Keratinocyte (primary cell): ENCODE results near the gene FAM193B. TPM values are rescaled to one million over a fixed set of nuclear protein-coding genes. Genes with fewer than 3 reads are reported as not detected.

Experiments
- DNase-seq: peaks from one replicate; pipeline ENCODE4 v3.0.0-alpha.2; 2011; ENCODE audit warnings: low read depth, missing footprints, low spot score
- FAIRE-seq: peaks from 2 replicates; lab custom pipeline; 2011; peaks lifted over from hg19 to GRCh38; lab: Jason Lieb, UNC
- H2AFZ ChIP-seq: 2 replicates; pipeline ENCODE4 v1.6.0; 2012; ENCODE audit warnings: low read length, control low read depth, inconsistent platforms; ENCODE audit not compliant: control insufficient read depth
- H3K27ac ChIP-seq: 2 replicates; pipeline ENCODE4 v1.5.1; 2011; ENCODE audit warnings: low read length; ENCODE audit not compliant: control insufficient read depth, insufficient read depth
- H3K27me3 ChIP-seq: 3 replicates; pipeline ENCODE4 v1.6.0; 2011; ENCODE audit warnings: low read length; ENCODE audit not compliant: control insufficient read depth, insufficient read depth; ENCODE audit errors: extremely low read depth
- H3K36me3 ChIP-seq, 2 experiments: 2 replicates in 1 of 2; 3 replicates in 1 of 2; pipeline ENCODE4 v1.5.1; 2011; ENCODE audit warnings: low read length in 2 of 2, mild to moderate bottlenecking in 1 of 2; ENCODE audit not compliant: control insufficient read depth in 2 of 2, insufficient read depth in 2 of 2; ENCODE audit errors: extremely low read depth in 1 of 2
- H3K4me1 ChIP-seq: 3 replicates; pipeline ENCODE4 v1.5.1; 2011; ENCODE audit warnings: low read length; ENCODE audit not compliant: control insufficient read depth, insufficient read depth; ENCODE audit errors: extremely low read depth
- H3K4me2 ChIP-seq: 3 replicates; pipeline ENCODE4 v1.6.0; 2011; ENCODE audit warnings: low read depth, low read length; ENCODE audit not compliant: control insufficient read depth, insufficient read depth; ENCODE audit errors: extremely low read depth
- H3K4me3 ChIP-seq, 3 experiments: fragments of 200-600 bp in 1 of 3; sonication (generic) in 1 of 3; 2 replicates in 2 of 3; 3 replicates in 1 of 3; pipeline ENCODE4 v1.5.1; 2011 to 2016; ENCODE audit warnings: low read length in 3 of 3, mild to moderate bottlenecking in 3 of 3, control low read depth in 2 of 3, inconsistent platforms in 1 of 3, low read depth in 1 of 3, mixed read lengths in 1 of 3, mixed run types in 1 of 3, moderate library complexity in 1 of 3; ENCODE audit not compliant: control insufficient read depth in 2 of 3, insufficient read depth in 2 of 3; ENCODE audit errors: extremely low read depth in 1 of 3
- H3K79me2 ChIP-seq: 2 replicates; pipeline ENCODE4 v1.6.0; 2012; ENCODE audit warnings: low read length; ENCODE audit not compliant: control insufficient read depth, insufficient read depth
- H3K9ac ChIP-seq: 3 replicates; pipeline ENCODE4 v1.6.0; 2011; ENCODE audit warnings: low read length; ENCODE audit not compliant: control insufficient read depth, insufficient read depth; ENCODE audit errors: extremely low read depth
- H3K9me1 ChIP-seq: 3 replicates; pipeline ENCODE4 v1.6.0; 2011; ENCODE audit warnings: low read length; ENCODE audit not compliant: control insufficient read depth, insufficient read depth; ENCODE audit errors: extremely low read depth
- H3K9me3 ChIP-seq: 2 replicates; pipeline ENCODE4 v1.5.1; 2012; ENCODE audit warnings: low read depth, low read length; ENCODE audit not compliant: control insufficient read depth
- H4K20me1 ChIP-seq: 3 replicates; pipeline ENCODE4 v1.6.0; 2011; ENCODE audit warnings: low read length; ENCODE audit not compliant: control insufficient read depth, insufficient read depth; ENCODE audit errors: extremely low read depth
- CTCF ChIP-seq, 3 experiments: IDR thresholded peaks in 1 of 3; conservative IDR thresholded peaks in 1 of 3; optimal IDR thresholded peaks in 1 of 3; 2 replicates in 2 of 3; 3 replicates in 1 of 3; pipeline versions ENCODE3 to v1.5.1; 2011; ENCODE audit warnings: low read length in 3 of 3, mild to moderate bottlenecking in 3 of 3, moderate library complexity in 2 of 3, control low read depth in 1 of 3, inconsistent platforms in 1 of 3; ENCODE audit not compliant: insufficient read depth in 2 of 3; ENCODE audit errors: extremely low read depth in 1 of 3
- EZH2 ChIP-seq: IDR thresholded peaks from one replicate; pipeline ENCODE4 v1.6.1; 2012; ENCODE audit warnings: inconsistent platforms, mild to moderate bottlenecking, low read length, moderate library complexity
- dilution Hi-C: fragments of 300-500 bp; cut with MboI; formaldehyde crosslinking; loops from one replicate; pipeline ENCODE4 v1.7.0; 2020; ENCODE audit warnings: low sequenced_read_pairs; ENCODE audit not compliant: extremely low pct_ligation_motif_present
- polyA plus RNA-seq, 5 experiments: library from polyadenylated mRNA; depleted of rRNA in 3 of 5; stranded (reverse) in 3 of 5; stranded (forward) in 1 of 5; unstranded in 1 of 5; fragments of >200 nt; gene quantifications; 1 replicate in 1 of 5; 2 replicates in 3 of 5; 3 replicates in 1 of 5; pipeline versions ENCODE4 v1.2.1 to v1.2.3, GENCODE V29; 2011 to 2012; ENCODE audit warnings: missing spikeins in 2 of 5, low read depth in 1 of 5, low replicate concordance in 1 of 5

The FAM193B gene
- polyA plus RNA-seq, 1 donor (not counting 4 experiments of a cell fraction or from before 2014, with no cell fraction given): 27.5 TPM

GRCh38 chr5:177475563-177476427, 78.6 kb downstream of the FAM193B start:
- H3K9ac ChIP-seq: no peak overlapping the region
- no peak overlapping the region for H3K4me2 ChIP-seq
- DNase-seq (no peak), FAIRE-seq (no peak)
- H3K27ac ChIP-seq: no peak overlapping the region
- peaks cover 10% of the 10 kb centered on the region for H3K79me2 ChIP-seq
- peaks cover 0 to 2% of the 10 kb centered on the region in 2 experiments for H3K36me3 ChIP-seq
- dilution Hi-C loops: no loop called here
- no peak for TF ChIP-seq EZH2
- no peak for TF ChIP-seq CTCF (optimal IDR thresholded peaks at IDR 0.05 in 1 of 3, IDR thresholded peaks at IDR 0.05 in 1 of 3, conservative IDR thresholded peaks at IDR 0.05 in 1 of 3; ENCODE audit: extremely low read depth in 1 of 3, insufficient read depth in 2 of 3, low read length in 3 of 3)
- peaks cover 25% of the 10 kb centered on the region for H3K4me1 ChIP-seq
- H3K4me3 ChIP-seq: no peak overlapping the region
- H3K27me3 ChIP-seq: no peaks in the 10 kb centered on the region
- H3K9me1 ChIP-seq: no peaks in the 10 kb centered on the region
- no peaks in the 10 kb centered on the region for H4K20me1 ChIP-seq
- H2AFZ ChIP-seq: no peak overlapping the region
- no peaks in the 10 kb centered on the region for H3K9me3 ChIP-seq

GRCh38 chr5:177474846-177475562, 79.4 kb downstream of the FAM193B start:
- Histone ChIP-seq H3K4me1 (peaks cover 33% of the 10 kb centered on the region), H4K20me1 (no peaks in the 10 kb centered on the region), H3K4me2 (no peak overlapping the region), H3K9ac (no peak overlapping the region), H3K79me2 (peaks cover 18% of the 10 kb centered on the region), H3K9me3 (no peaks in the 10 kb centered on the region), H3K9me1 (peaks cover 3% of the 10 kb centered on the region), H2AFZ (no peak overlapping the region), H3K27ac (no peak overlapping the region), H3K4me3 (no peak overlapping the region), H3K36me3 (peaks cover 0 to 2% of the 10 kb centered on the region in 2 experiments), H3K27me3 (no peaks in the 10 kb centered on the region)
- dilution Hi-C loops: no loop called here
- DNase-seq: no peak
- FAIRE-seq: no peak
- no peak for TF ChIP-seq EZH2
